Large intestine (tissue), 3 donors: Measurements from ENCODE around the gene INPP5E. TPM values are rescaled to one million over a fixed set of nuclear protein-coding genes. Genes with fewer than 3 reads are reported as not detected.
"Not testable (repeated sequence)": the region's sequence is repeated elsewhere in the genome, so short reads cannot be mapped to it uniquely, and the experiment has no call there.

Experiments used
- DNase-seq, 2 donors: peaks; one replicate each; pipeline versions ENCODE4 v3.0.0 to v3.0.0-alpha.2; 2013
- H3K27ac ChIP-seq: one replicate; pipeline ENCODE4 v1.5.1; 2013; ENCODE audit warnings: low read length
- H3K27me3 ChIP-seq: 2 replicates; pipeline ENCODE4 v1.6.1; 2013; ENCODE audit warnings: low read length; ENCODE audit not compliant: control insufficient read depth, insufficient read depth
- H3K36me3 ChIP-seq: 2 replicates; pipeline ENCODE4 v1.6.1; 2013; ENCODE audit warnings: low read length; ENCODE audit not compliant: control insufficient read depth, insufficient read depth
- H3K4me1 ChIP-seq: one replicate; pipeline ENCODE4 v1.6.1; 2013; ENCODE audit warnings: low read length; ENCODE audit not compliant: control insufficient read depth, insufficient read depth
- H3K4me3 ChIP-seq: one replicate; pipeline ENCODE4 v1.5.1; 2013; ENCODE audit warnings: low read length
- H3K9me3 ChIP-seq: one replicate; pipeline ENCODE4 v1.6.1; 2013; ENCODE audit warnings: mild to moderate bottlenecking, low read depth, low read length, moderate library complexity; ENCODE audit not compliant: control insufficient read depth
- WGBS: methylation state at CpG from one replicate; pipeline ENCODE4 v1.1.5; 2013; ENCODE audit warnings: low lambda C conversion rate; ENCODE audit not compliant: insufficient coverage; 5-methylcytosine and 5-hydroxymethylcytosine counted together
- polyA plus RNA-seq: library from polyadenylated mRNA; unstranded; fragments of 120-200 nt; gene quantifications from one replicate; pipeline ENCODE4 v1.2.1, GENCODE V29; 2013

The INPP5E gene
- polyA plus RNA-seq, 1 donor: 12.8 TPM

DNA sequence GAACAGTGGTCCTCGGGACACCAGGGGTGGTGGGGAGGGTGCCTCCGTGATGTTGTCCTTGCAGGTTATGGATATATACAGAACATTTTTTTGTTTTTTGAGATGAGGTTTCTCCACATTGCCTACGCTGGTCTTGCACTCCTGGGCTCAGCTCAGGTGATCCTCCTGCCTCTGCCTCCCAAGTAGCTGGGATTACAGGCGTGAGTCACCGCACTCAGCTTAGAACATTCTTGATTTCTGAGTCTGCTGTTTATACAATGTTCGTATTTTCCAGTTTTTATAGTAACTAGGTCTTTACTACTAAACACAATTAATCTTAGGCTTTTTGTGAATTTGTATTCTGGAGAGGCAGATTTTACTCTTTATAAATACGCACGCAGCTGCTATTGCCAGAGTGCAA is 23.2 kb downstream of the INPP5E start:
- 88% methylated on average over 1 of the region's 8 CpGs for WGBS
- Histone ChIP-seq H3K27me3 (no peaks in the 10 kb centered on the region), H3K9me3 (no peaks in the 10 kb centered on the region), H3K4me3 (no peak overlapping the region), H3K4me1 (peaks cover 6% of the 10 kb centered on the region), H3K36me3 (peaks cover 76% of the 10 kb centered on the region), H3K27ac (no peak overlapping the region)
- no peak for DNase-seq

DNA sequence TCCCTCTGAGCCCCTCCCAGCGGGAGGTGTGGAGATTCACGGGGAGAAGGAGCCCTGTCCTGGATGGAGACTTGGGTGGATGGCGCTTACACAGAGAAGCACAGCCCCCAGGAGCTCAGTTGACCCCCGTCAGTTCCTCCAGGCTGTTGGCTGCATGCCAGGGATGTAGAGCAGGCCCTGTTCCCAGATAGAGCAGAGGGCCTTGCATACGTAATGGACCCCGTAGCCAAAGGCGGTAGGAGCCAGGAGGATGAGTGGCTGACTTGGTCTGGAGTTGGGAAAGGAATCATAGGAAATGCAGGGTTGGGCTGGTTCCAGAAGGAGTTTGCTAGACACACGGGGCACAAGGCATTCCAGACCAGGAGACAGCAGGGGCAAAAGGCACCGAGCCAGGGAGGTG is 26.7 kb downstream of the INPP5E start:
- no peaks in the 10 kb centered on the region for H3K9me3 ChIP-seq
- peaks cover 50% of the 10 kb centered on the region for H3K36me3 ChIP-seq
- no CpG with 5 or more reads among the region's 9 CpGs for WGBS
- peaks cover 18% of the 10 kb centered on the region for H3K4me1 ChIP-seq
- H3K4me3 ChIP-seq: no peak overlapping the region
- H3K27ac ChIP-seq: no peak overlapping the region
- no peak for DNase-seq
- no peaks in the 10 kb centered on the region for H3K27me3 ChIP-seq

DNA sequence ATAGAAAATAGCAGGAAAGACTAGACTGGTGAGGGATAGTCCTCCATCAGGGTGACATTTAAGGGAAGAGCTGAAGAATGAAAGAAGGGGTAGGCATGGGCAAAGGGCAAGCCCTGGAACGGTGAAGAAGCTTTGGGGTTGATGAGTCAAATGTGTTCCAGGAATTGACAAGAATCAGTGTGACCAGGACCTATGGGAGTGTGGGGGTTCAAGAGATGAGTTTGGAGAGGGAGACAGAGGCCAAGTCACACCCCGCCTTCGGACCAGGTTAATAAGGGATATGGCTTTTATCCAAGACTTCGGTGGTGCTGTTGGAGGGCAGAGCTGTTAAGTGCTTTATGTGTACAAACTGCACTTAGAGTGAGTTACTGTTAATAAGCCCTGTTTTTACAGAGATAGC is 28.3 kb downstream of the INPP5E start:
- Histone ChIP-seq H3K4me3 (peak overlapping the region; percentile 96), H3K27ac (no peak overlapping the region), H3K9me3 (no peaks in the 10 kb centered on the region), H3K36me3 (peaks cover 47% of the 10 kb centered on the region), H3K27me3 (no peaks in the 10 kb centered on the region), H3K4me1 (peaks cover 18% of the 10 kb centered on the region)
- WGBS: no CpG with 5 or more reads among the region's 4 CpGs
- DNase-seq: no peak

- peak; percentile 88 to 90 for DNase-seq
- Histone ChIP-seq H3K9me3 (no peaks in the 10 kb centered on the region), H3K4me3 (peak within 1 kb of the TSS; percentile 96), H3K4me1 (peaks cover 18% of the 10 kb centered on the region), H3K27me3 (no peaks in the 10 kb centered on the region), H3K27ac (peak within 1 kb of the TSS; percentile 52), H3K36me3 (peaks cover 44% of the 10 kb centered on the region)
- no CpG with 5 or more reads among the region's 83 CpGs for WGBS
Measured at GRCh38 chr9:136410500-136411287, 29.0 kb downstream of the INPP5E start, which contains the start of the genes ENTR1 and PMPCA. TSS of gene ENTR1 (minus strand) at chr9:136410614. CDS start at chr9:136410397, 217 bp downstream. TSS of gene PMPCA (plus strand) at chr9:136410658. CDS start at chr9:136410669, 11 bp downstream.

DNA sequence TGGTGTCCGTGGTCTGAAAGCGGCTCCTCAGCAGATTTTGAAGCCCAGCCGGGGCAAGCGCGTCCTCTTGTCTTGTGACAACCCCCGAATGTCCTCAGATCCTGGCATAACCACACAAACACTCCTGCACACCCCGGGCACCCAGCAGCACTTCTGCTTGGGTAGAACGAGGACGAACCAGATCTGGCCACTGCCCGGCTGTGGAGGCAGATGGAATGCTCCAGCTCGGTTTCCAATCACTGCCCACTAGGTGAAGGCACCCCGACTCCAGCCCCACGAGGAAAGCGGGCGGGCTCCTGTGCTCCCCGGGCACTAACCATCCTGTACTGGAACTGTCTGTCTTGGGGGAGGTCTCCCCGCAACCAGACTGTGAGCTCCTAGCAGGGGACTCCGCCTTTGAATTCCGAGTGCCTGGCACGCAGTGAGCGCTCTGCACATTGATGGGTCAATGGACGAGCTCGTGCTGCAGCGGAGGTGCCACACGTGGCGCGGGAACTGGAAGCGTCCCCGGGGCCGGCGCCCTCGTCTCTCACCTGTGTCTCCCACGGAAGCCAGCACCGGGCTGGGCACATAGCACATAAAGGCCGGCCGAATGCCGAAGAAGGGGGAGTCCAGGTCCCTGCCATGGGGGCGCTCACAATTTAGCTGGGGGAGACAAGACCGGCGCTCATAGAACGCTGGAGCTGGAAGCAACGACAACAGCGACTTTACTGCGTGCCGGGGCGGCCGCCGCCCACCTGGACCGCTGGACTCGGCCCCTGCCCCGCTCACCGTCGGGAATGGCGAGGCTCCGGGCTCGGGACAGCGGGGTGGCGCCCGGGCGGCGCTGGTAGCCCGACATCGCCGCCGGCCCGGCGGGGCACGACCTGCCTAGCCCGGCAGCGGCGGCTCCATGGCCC is 29.8 kb downstream of the INPP5E start:
- peak overlapping the region; percentile 58 for H3K4me3 ChIP-seq
- peaks cover 45% of the 10 kb centered on the region for H3K36me3 ChIP-seq
- peak in 1 of 2 donors; percentile 67 for DNase-seq
- WGBS: no CpG with 5 or more reads among the region's 71 CpGs
- no peak overlapping the region for H3K27ac ChIP-seq
- H3K27me3 ChIP-seq: no peaks in the 10 kb centered on the region
- peaks cover 18% of the 10 kb centered on the region for H3K4me1 ChIP-seq
- H3K9me3 ChIP-seq: no peaks in the 10 kb centered on the region

- WGBS: 100% methylated on average over 1 of the region's 7 CpGs
- Histone ChIP-seq H3K9me3 (no peaks in the 10 kb centered on the region), H3K36me3 (peaks cover 41% of the 10 kb centered on the region), H3K4me1 (peaks cover 18% of the 10 kb centered on the region), H3K27me3 (no peaks in the 10 kb centered on the region), H3K4me3 (no peak overlapping the region), H3K27ac (no peak overlapping the region)
- DNase-seq: no peak
Measured at GRCh38 chr9:136407911-136408310, 31.7 kb downstream of the INPP5E start.

DNA sequence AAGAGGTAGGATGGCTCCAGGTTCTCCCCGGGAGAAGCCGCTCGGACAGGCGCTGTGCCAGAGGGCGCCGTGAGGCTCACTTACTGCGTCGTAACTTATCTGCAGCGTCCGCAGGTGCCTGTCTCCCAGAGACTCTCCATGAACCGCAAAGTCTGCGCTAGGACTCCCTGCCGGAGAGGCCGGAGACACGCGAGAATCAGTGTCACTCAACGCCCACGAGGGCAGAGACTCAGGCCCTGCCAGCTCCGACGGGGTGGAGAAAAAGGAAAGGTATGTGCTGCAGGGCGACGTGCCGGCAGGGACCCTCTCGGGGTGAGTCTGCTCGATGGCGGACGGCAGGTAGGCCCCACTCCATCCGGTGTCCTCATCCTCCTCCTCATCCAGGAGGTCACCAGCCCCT is 32.6 kb downstream of the INPP5E start:
- DNase-seq, H3K4me3 ChIP-seq, H3K27ac ChIP-seq, H3K27me3 ChIP-seq, H3K9me3 ChIP-seq: not testable (repeated sequence)
- WGBS: no CpG with 5 or more reads among the region's 28 CpGs
- Histone ChIP-seq H3K36me3 (peaks cover 44% of the 10 kb centered on the region), H3K4me1 (peaks cover 18% of the 10 kb centered on the region)

DNA sequence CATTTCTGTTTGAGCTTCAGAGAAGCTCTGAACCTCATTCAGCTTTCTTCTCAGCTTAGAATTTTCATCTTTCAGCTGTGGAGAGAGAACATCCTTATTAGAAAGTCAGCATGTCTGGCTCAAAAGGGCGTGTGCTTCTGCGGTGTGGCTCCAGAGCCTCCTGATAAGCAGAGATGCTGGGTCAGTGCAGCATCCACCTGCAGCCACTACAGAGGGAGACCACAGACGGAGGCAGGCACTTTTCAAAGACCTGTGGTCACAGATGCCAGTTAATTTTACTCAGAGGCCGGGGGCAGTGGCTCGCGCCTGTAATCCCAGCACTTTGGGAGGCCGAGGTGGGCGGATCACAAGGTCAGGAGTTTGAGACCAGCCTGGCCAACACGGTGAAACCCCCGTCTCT is 33.7 kb downstream of the INPP5E start:
- no CpG with 5 or more reads among the region's 10 CpGs for WGBS
- DNase-seq, H3K4me3 ChIP-seq, H3K27me3 ChIP-seq, H3K4me1 ChIP-seq, H3K9me3 ChIP-seq, H3K27ac ChIP-seq: not testable (repeated sequence)
- peaks cover 51% of the 10 kb centered on the region for H3K36me3 ChIP-seq

GRCh38 chr9:136405481-136405880 is 34.2 kb downstream of the INPP5E start:
- H3K4me1 ChIP-seq: peaks cover 10% of the 10 kb centered on the region
- no peak overlapping the region for H3K4me3 ChIP-seq
- H3K9me3 ChIP-seq: no peaks in the 10 kb centered on the region
- no peak overlapping the region for H3K27ac ChIP-seq
- H3K27me3 ChIP-seq: no peaks in the 10 kb centered on the region
- no peak for DNase-seq
- no CpG with 5 or more reads among the region's 7 CpGs for WGBS
- H3K36me3 ChIP-seq: peaks cover 51% of the 10 kb centered on the region

DNA sequence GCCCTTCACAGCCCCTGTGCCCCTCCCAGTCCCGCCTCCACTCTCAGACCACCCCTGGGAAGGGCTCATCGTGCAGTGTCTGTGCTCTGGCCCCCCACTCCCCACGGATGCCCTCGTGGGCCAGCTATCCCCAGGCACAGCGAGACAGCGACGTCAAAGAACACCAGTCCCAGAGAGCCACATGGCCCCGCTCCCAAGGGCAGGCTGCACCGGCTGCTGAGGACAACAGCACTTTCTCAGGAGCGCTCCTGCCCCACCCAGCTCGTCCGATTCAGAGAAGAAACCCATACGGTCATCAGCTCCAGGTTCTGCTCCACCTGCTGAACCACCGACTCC is 34.9 kb downstream of the INPP5E start:
- Histone ChIP-seq H3K4me3 (no peak overlapping the region), H3K9me3 (no peaks in the 10 kb centered on the region), H3K36me3 (peaks cover 51% of the 10 kb centered on the region), H3K27ac (no peak overlapping the region), H3K4me1 (peaks cover 10% of the 10 kb centered on the region), H3K27me3 (no peaks in the 10 kb centered on the region)
- no CpG with 5 or more reads among the region's 14 CpGs for WGBS
- no peak for DNase-seq
